GM10266 (cell line): ENCODE results near the gene HPSE.
"Not testable (repeated sequence)": the region's sequence is repeated elsewhere in the genome, so short reads cannot be mapped to it uniquely, and the experiment has no call there.

ENCODE experiments used
- DNase-seq: peaks from one replicate; pipeline ENCODE4 v3.0.0; 2012; ENCODE audit errors: extremely low spot score
- CTCF ChIP-seq: IDR thresholded peaks from 2 replicates; pipeline ENCODE4 v1.5.1; 2012; ENCODE audit warnings: mild to moderate bottlenecking, low read depth; ENCODE audit not compliant: control insufficient read depth, insufficient read depth; ENCODE audit errors: missing control alignments

Gene HPSE

GRCh38 chr4:83276299-83277040 lies 58.2 kb downstream of the HPSE start:
- no peak for DNase-seq
- no peak for TF ChIP-seq CTCF

DNA sequence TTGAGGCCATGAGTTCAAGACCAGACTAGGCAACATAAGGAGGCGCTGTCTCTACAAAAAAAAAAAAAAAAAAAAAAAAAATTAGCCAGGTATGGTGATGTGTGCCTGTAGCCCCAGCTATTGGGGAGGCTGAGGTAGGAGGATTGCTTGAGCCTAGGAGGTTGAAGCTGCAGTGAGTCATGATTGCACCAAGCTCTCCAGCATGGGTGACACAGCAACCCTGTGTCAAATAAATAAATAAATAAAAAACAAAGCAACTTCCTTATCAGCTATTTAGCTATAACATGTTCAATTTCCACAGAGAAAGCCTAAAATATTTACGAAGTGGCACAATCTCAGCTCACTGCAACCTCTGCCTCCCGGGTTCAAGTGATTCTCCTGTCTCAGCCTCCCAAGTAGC lies 60.7 kb downstream of the HPSE start:
- not testable (repeated sequence) for DNase-seq

GRCh38 chr4:83272900-83273299 lies 61.7 kb downstream of the HPSE start:
- no peak for TF ChIP-seq CTCF
- peak; percentile 47 for DNase-seq

DNA sequence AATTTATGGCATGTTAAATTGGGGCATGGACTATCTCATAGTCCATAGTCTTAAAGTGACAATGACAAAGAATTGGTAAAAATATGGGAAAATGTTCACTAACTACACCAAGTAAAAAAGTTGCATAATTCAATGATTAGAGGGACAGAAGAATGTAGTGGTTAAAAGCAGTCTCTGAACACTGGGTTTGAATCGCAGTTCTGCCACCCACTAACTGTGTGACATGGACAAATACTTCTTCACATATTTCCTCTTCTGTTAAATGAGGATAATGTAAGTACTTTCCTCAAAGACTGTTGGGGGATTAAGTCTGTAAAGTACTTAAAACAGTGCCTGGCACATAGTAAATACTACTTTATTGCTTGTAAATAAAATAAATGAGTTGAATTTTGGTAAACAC lies 65.4 kb downstream of the HPSE start:
- TF ChIP-seq CTCF = no peak
- DNase-seq = no peak

DNA sequence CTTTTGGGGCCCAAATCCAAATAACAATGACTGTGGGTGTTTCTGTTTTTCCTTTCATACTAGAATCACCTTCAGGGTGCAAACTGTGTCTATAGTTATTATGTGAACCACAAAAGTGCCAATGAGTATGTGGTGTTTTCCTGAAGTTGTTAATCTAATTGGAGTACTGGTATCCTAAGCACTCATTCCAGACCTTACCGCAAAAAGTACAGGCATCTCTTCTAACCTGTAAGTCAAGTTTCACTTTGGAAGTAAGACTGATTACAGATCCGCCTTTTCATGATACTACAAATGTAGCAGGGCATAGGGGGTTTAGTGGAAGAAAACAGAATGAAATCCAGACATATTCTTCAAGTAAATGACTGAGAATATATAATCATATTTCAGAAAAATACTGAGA lies 66.2 kb downstream of the HPSE start:
- TF ChIP-seq CTCF = no peak
- no peak for DNase-seq

DNA sequence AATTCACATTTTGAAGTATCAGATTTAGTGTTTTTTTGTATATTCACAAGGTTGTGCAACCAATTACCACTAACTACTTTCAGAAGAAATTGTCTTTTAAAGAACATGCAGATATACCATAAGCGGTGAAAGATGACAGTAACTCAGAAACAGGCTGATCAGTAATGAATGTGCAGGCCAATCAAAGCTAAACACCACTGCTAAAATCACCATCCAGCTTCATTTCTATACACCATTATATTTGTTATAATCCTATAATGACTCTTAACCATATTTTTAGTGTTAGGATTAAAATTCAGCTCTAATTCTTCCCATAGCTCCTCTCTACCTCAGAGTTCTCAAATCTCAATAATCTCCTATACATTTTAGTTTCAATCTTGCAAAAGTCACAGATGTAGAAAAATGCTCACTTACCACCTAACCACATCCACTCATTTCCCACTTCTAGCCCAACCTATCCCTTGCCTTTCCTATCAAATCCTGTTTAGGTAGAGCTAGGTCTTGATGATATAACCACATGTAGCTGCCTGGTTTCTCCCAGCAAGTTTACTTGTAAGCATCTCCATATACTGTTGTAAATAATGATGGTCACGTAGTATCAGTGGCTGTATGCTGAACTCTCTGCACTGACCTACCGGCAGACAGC lies 66.7 kb downstream of the HPSE start:
- DNase-seq = no peak
- TF ChIP-seq CTCF = no peak

- DNase-seq = no peak
- TF ChIP-seq CTCF = no peak
Measured at GRCh38 chr4:83267121-83267829, 67.4 kb downstream of the HPSE start.
